ENCODE results near the gene PIEZO2. TPM values are rescaled to one million over a fixed set of nuclear protein-coding genes. Genes with fewer than 3 reads are reported as not detected.

Gene PIEZO2
- total RNA-seq, 2 experiments from 2014 or later = not detected

GRCh38 chr18:11162889-11163288 lies 13.5 kb upstream of the PIEZO2 start:
- Mint-ChIP-seq H3K36me3 (ENCODE audit: low read depth) (no peaks in the 10 kb centered on the region), H3K27ac (no peak overlapping the region), H3K4me3 (no peak overlapping the region), H3K9me3 (no peaks in the 10 kb centered on the region), H3K4me1 (no peaks in the 10 kb centered on the region), H3K27me3 (no peaks in the 10 kb centered on the region)
- DNase-seq = no peak
- ChIA-PET CTCF (interaction anchor here (0.7 to 1.2 kb wide), 4 partner anchors 9 to 12 kb away, joined by 3 to 5 read pairs (median 4); no protein-coding TSS in a partner anchor), POLR2A (no interaction called here)

DNA sequence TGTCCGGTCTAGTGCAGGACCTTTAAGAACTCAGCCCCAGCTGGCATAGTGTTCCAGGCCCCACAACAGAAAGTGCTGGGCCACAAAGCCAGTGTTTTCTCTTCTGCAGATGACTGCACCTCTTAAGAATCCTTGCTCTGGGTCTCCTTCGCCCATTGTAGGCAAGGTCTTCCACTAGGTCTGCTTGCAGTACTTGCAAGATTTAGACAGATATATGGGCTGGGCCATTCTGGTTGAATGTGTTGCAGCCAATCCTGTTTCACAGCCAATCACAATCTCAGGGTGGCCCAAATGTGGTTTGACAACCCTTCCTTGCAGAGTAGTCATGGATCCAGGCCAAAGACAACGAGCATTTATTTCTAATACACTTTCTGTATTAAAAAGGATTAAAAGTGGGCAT lies 13.1 kb upstream of the PIEZO2 start:
- no peak for DNase-seq
- H3K36me3 Mint-ChIP-seq (ENCODE audit: low read depth) = no peaks in the 10 kb centered on the region
- ChIA-PET CTCF (interaction anchor here (1.2 kb wide), 3 partner anchors 8 to 12 kb away, joined by 3 to 5 read pairs (median 4); no protein-coding TSS in a partner anchor), POLR2A (no interaction called here)
- no peaks in the 10 kb centered on the region for H3K27me3 Mint-ChIP-seq
- no peaks in the 10 kb centered on the region for H3K4me1 Mint-ChIP-seq
- H3K27ac Mint-ChIP-seq = no peak overlapping the region
- H3K4me3 Mint-ChIP-seq = no peak overlapping the region
- H3K9me3 Mint-ChIP-seq = no peaks in the 10 kb centered on the region

- no peaks in the 10 kb centered on the region for H3K4me1 Mint-ChIP-seq
Observed at GRCh38 chr18:11160313-11160712, 10.9 kb upstream of the PIEZO2 start.

DNA sequence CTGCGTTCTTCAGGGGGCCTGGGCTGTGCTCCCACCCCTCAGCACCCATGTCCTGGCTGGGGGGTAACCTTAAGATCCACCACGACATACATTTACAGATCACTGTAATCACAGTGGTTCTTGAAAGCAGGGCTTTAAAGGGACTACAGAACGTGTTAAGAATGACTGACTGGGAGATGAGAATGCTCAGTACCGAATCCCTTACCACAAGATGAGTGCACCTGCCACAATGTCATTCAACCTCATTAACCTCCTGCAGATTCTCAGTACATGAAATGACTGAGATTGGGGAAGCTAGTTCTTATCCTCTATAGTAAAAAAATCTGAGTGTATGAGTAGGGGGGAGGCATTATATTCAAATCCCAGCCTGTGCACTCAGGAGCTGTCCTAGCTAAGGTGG lies 10.5 kb upstream of the PIEZO2 start:
- no peaks in the 10 kb centered on the region for H3K27me3 Mint-ChIP-seq
- H3K36me3 Mint-ChIP-seq (ENCODE audit: low read depth) = no peaks in the 10 kb centered on the region
- CTCF ChIA-PET = no interaction called here
- no peaks in the 10 kb centered on the region for H3K4me1 Mint-ChIP-seq
- no peaks in the 10 kb centered on the region for H3K9me3 Mint-ChIP-seq
- H3K4me3 Mint-ChIP-seq = no peak overlapping the region
- no peak for DNase-seq
- H3K27ac Mint-ChIP-seq = no peak overlapping the region
- POLR2A ChIA-PET = no interaction called here

More at GRCh38 chr18:11160313-11160712, 10.9 kb upstream of the PIEZO2 start:
- Mint-ChIP-seq H3K36me3 (ENCODE audit: low read depth) (no peaks in the 10 kb centered on the region), H3K27ac (no peak overlapping the region), H3K9me3 (no peaks in the 10 kb centered on the region), H3K27me3 (no peaks in the 10 kb centered on the region), H3K4me3 (no peak overlapping the region)
- ChIA-PET POLR2A (no interaction called here), CTCF (no interaction called here)
- DNase-seq = no peak

- H3K36me3 Mint-ChIP-seq (ENCODE audit: low read depth) = no peaks in the 10 kb centered on the region
- no peak overlapping the region for H3K27ac Mint-ChIP-seq
- peaks cover 7% of the 10 kb centered on the region for H3K27me3 Mint-ChIP-seq
- ChIA-PET CTCF (no interaction called here), POLR2A (no interaction called here)
- H3K4me1 Mint-ChIP-seq = no peaks in the 10 kb centered on the region
- no peak overlapping the region for H3K4me3 Mint-ChIP-seq
- no peak for DNase-seq
- H3K9me3 Mint-ChIP-seq = no peaks in the 10 kb centered on the region
Observed at GRCh38 chr18:11156978-11157377, 7.6 kb upstream of the PIEZO2 start.

DNA sequence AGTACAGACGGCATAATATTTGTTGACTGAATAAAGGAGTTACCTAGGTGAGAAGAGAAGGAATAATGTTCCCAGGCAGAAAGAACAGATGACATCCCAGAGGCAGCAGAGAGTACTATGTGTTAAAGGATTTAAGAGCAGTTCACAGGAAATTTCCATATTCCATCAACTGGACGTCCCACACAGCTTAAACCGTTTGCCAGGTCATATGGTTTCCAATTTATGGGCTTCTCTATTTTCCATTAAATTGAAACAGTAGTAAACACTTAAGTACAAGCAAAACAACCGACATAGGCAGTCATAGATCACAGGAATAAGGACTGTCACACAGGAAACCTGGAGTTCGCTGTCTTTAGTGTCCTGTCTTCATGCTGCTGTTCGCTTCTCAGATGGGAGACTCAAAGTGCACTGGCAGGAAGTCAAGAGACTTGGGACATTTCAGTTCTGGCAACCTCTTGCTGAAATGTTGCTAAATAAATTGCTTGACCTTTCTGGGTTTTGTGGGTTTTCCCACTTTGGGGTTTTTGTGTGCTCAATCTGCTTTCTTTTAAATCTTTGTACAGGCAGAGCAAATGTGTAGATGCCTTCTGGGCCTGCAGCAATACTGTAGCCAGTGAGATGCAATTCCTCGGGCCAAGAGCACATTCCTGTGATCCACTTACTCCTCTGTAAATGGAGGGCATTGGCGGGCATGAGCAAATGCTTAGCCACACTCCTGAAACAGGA lies 5.8 kb upstream of the PIEZO2 start:
- Mint-ChIP-seq H3K36me3 (ENCODE audit: low read depth) (no peaks in the 10 kb centered on the region), H3K4me3 (no peak overlapping the region), H3K27me3 (peaks cover 17% of the 10 kb centered on the region), H3K27ac (no peak overlapping the region), H3K9me3 (no peaks in the 10 kb centered on the region), H3K4me1 (no peaks in the 10 kb centered on the region)
- no peak for DNase-seq
- POLR2A ChIA-PET = no interaction called here
- CTCF ChIA-PET = interaction anchor here (1.1 to 1.6 kb wide), 2 partner anchors 8 to 304 kb away, joined by 4 to 16 read pairs; no protein-coding TSS in a partner anchor

DNA sequence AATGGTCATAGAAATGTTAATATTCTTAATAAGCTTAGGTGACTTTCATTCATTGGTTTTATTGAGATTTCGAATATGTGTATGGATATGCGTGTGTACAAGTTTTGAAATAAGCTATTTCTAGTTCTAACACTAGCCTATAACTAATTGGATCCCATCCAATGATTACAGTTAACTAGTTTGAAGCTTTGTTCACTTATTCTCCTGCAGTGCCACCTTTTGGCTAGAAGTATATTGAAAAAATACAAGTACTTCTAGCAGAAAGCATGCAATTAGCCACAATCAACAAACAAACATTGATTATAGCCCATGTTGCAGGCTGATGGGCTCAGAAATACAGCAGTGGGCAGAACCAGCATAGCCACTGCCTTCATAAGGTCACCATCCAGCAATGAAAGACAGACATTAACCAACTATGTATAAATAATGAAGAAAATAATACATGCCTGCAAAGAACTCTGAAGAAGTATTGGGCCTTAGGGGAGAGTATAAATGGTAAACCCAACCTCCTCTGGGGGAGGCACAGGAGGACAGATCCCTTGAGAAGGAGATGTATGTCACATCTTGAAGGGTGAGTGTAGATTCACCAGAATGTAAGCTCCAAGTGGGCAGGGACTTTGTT lies 5.1 kb upstream of the PIEZO2 start:
- ChIA-PET POLR2A (no interaction called here), CTCF (interaction anchor here (1.1 to 1.6 kb wide), 2 partner anchors 9 to 303 kb away, joined by 4 to 16 read pairs; no protein-coding TSS in a partner anchor)
- Mint-ChIP-seq H3K36me3 (ENCODE audit: low read depth) (no peaks in the 10 kb centered on the region), H3K27ac (no peak overlapping the region), H3K4me1 (no peaks in the 10 kb centered on the region), H3K27me3 (peaks cover 23% of the 10 kb centered on the region), H3K9me3 (no peaks in the 10 kb centered on the region), H3K4me3 (no peak overlapping the region)
- DNase-seq = no peak

GRCh38 chr18:11153097-11153496 lies 3.7 kb upstream of the PIEZO2 start:
- no peak for DNase-seq
- CTCF ChIA-PET = interaction anchor here (0.9 kb wide), 1 partner anchor 10 kb away, joined by 3 read pairs; no protein-coding TSS in a partner anchor
- Mint-ChIP-seq H3K9me3 (no peaks in the 10 kb centered on the region), H3K27ac (no peak overlapping the region), H3K4me1 (no peaks in the 10 kb centered on the region), H3K4me3 (no peak overlapping the region), H3K27me3 (peaks cover 27% of the 10 kb centered on the region), H3K36me3 (ENCODE audit: low read depth) (no peaks in the 10 kb centered on the region)
- POLR2A ChIA-PET = no interaction called here

GRCh38 chr18:11150271-11150615 lies 874 bp upstream of the PIEZO2 start:
- Mint-ChIP-seq H3K9me3 (no peaks in the 10 kb centered on the region), H3K27ac (no peak overlapping the region), H3K36me3 (ENCODE audit: low read depth) (no peaks in the 10 kb centered on the region), H3K4me1 (no peaks in the 10 kb centered on the region), H3K4me3 (no peak overlapping the region), H3K27me3 (peaks cover 43% of the 10 kb centered on the region)
- DNase-seq = no peak
- ChIA-PET POLR2A (no interaction called here), CTCF (interaction anchor here (2.0 kb wide), 1 partner anchor 13 kb away, joined by 5 read pairs; no protein-coding TSS in a partner anchor)

- Mint-ChIP-seq H3K27ac (no peak overlapping the region), H3K36me3 (ENCODE audit: low read depth) (no peaks in the 10 kb centered on the region), H3K9me3 (no peaks in the 10 kb centered on the region), H3K4me3 (no peak overlapping the region), H3K4me1 (no peaks in the 10 kb centered on the region), H3K27me3 (peaks cover 43% of the 10 kb centered on the region)
- no peak for DNase-seq
- CTCF ChIA-PET = no interaction called here
- POLR2A ChIA-PET = no interaction called here
Observed at GRCh38 chr18:11148680-11149440, 509 bp downstream of the PIEZO2 start.

GRCh38 chr18:11147962-11148679 lies 1.2 kb downstream of the PIEZO2 start:
- Mint-ChIP-seq H3K9me3 (no peaks in the 10 kb centered on the region), H3K4me1 (no peaks in the 10 kb centered on the region), H3K4me3 (no peak overlapping the region), H3K36me3 (ENCODE audit: low read depth) (no peaks in the 10 kb centered on the region), H3K27me3 (peaks cover 41% of the 10 kb centered on the region), H3K27ac (no peak overlapping the region)
- ChIA-PET POLR2A (no interaction called here), CTCF (no interaction called here)
- DNase-seq = no peak

DNA sequence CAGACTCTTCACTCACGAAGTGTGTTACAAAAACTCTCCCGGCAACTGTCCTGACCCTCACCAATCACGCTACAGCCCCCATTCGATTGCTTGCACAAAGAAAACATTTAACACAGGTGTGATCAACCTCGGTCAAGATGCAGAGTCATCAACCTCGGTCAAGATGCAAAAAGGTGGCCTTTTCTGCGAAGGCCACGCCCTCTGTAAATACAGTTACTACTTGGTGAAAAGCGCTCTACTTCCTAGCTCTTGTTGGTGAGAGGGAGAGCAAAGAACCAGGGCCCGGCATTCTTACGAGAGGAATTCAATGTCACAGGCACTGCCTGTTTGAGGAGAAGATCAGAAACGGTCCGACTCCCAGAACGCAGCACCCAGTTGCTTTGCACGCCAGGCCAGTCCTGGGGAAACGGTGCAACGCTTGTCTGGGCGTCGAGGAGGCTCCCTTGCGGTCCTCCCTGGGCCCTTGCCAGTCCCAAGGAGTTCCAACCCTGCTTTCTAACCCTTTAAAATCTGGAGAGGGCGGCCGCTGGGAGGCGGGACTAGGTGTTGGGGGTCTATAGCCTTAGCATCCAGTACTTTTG lies 1.9 kb downstream of the PIEZO2 start:
- ChIA-PET POLR2A (no interaction called here), CTCF (no interaction called here)
- Mint-ChIP-seq H3K27me3 (peaks cover 37% of the 10 kb centered on the region), H3K27ac (no peak overlapping the region), H3K4me3 (no peak overlapping the region), H3K4me1 (no peaks in the 10 kb centered on the region), H3K9me3 (no peaks in the 10 kb centered on the region), H3K36me3 (ENCODE audit: low read depth) (no peaks in the 10 kb centered on the region)
- DNase-seq = no peak

- no peaks in the 10 kb centered on the region for H3K4me1 Mint-ChIP-seq
- H3K27me3 Mint-ChIP-seq = peaks cover 37% of the 10 kb centered on the region
Observed at GRCh38 chr18:11146947-11147345, 2.4 kb downstream of the PIEZO2 start.

More at GRCh38 chr18:11146947-11147345, 2.4 kb downstream of the PIEZO2 start:
- no peak overlapping the region for H3K4me3 Mint-ChIP-seq
- H3K9me3 Mint-ChIP-seq = no peaks in the 10 kb centered on the region
- ChIA-PET CTCF (no interaction called here), POLR2A (no interaction called here)
- H3K27ac Mint-ChIP-seq = no peak overlapping the region
- no peaks in the 10 kb centered on the region for H3K36me3 Mint-ChIP-seq (ENCODE audit: low read depth)
- no peak for DNase-seq

Data from activated CD4-positive, alpha-beta memory T cell treated with anti-CD3 and anti-CD28 coated beads, Interleukin-2, amount 10 ng/mL, durations not matched to agents 7 days and 5 days (primary cell).